ENCODE data around the gene CDO1.

- TF ChIP-seq POLR2A (IDR thresholded peaks at IDR 0.05; ENCODE audit: low read length) = no peak
- TF ChIP-seq GATA1 (IDR thresholded peaks at IDR 0.05; ENCODE audit: low read depth, low read length) = no peak
These were observed 27.9 kb upstream of the CDO1 start for GRCh38 chr5:115844321-115844817.
